SK-MEL-5 (cell line): ENCODE results near the gene SLC39A8. TPM values are rescaled to one million over a fixed set of nuclear protein-coding genes. Genes with fewer than 3 reads are reported as not detected.
"Not testable (repeated sequence)": the region's sequence is repeated elsewhere in the genome, so short reads cannot be mapped to it uniquely, and the experiment has no call there.

Experiments used
- DNase-seq: peaks from one replicate; pipeline ENCODE4 v3.0.0-alpha.2; 2016; ENCODE audit warnings: low read depth, low spot score
- in situ Hi-C: cut with HindIII; loops from 2 replicates; pipeline ENCODE4 v1.10.0; 2016; ENCODE audit warnings: low sequenced_read_pairs, high pct_unique_total_duplicates, low pct_unique_long_range_greater_than_20kb
- total RNA-seq: library from RNA; depleted of rRNA; stranded (reverse); fragments of >200 nt; shearing (Covaris generic); gene quantifications from 2 replicates; pipeline ENCODE4 v1.2.3, GENCODE V29; 2014

SLC39A8 gene
- total RNA-seq, 1 experiment from 2014 or later = 20.5 TPM

DNA sequence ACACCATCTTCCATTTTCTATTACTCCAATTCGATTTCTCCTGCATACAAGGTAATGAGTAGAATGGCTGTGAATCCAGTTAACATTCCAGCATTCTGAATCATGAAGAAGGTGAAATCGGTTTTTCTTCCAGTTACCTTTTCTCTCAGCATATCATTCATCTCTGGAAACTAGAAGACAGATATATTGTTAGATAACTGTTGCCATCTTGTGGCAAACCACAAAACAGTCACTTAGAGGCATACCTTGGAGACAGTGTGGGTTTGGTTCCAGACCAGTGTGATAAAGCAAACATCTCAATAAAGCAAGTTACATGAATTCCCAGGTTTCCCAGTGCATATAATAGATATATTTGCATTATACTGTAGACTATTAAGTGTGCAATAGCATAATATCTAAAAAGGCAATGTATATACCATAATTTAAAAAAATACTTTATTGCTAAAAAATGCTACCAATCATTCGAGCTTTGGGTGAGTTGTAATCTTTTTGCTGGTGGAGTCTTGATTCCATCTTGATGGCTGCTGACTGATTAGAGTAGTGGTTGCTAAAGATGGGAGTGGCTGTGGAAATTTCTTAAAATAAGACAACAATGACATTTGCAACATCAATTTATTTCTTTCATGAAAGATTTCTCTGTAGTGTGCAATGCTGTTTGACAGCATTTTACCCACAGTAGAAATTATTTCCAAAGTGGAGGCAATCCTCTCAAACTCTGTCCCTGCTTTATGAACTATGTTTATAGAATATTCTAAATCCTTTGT is 82.1 kb downstream of the SLC39A8 start:
- in situ Hi-C loops = no loop called here
- DNase-seq = peak; percentile 59

- no peak for DNase-seq
- in situ Hi-C loops = no loop called here
Measured at GRCh38 chr4:102259702-102260101, 85.6 kb downstream of the SLC39A8 start.

GRCh38 chr4:102259081-102259480 is 86.2 kb downstream of the SLC39A8 start:
- DNase-seq = no peak

DNA sequence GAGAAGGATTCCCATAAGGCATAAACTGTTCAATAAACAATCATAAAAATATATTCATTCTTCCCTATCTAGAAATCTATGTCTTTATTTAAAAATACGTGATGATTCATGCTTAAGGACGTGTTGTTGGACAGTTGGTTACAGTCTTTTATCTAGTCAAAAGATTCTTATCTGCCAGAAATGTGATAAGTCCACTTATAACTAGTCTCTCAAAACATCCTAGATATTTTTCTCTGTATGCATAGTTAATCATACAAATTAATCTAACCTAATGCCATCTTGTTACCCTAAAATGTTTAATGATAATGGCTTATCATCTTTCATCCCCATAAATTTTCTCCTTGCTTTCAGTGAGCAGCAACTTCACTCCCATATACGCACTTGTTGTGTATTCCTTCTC is 89.0 kb downstream of the SLC39A8 start:
- in situ Hi-C loops = no loop called here
- no peak for DNase-seq

More at GRCh38 chr4:102259081-102259480, 86.2 kb downstream of the SLC39A8 start:
- in situ Hi-C loops = no loop called here

DNA sequence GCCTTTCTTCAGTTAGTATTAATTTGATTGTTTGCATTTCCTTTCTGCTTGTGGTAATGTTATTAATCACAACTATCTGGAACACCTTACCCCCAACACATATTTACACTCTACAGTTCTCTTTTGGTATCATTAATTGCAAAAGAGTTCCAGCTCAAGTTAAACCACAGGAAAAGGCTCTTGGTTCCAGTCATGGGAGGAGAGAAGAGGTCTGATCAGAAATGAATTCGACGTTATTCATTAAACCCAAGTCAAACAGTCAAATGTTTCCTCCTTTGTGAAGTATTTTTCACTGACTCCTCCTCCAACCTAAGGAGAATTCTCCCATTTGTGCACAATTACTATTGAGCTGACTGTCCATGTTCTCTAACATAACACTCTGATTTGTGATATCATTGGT is 91.4 kb downstream of the SLC39A8 start:
- in situ Hi-C loops = no loop called here
- no peak for DNase-seq

DNA sequence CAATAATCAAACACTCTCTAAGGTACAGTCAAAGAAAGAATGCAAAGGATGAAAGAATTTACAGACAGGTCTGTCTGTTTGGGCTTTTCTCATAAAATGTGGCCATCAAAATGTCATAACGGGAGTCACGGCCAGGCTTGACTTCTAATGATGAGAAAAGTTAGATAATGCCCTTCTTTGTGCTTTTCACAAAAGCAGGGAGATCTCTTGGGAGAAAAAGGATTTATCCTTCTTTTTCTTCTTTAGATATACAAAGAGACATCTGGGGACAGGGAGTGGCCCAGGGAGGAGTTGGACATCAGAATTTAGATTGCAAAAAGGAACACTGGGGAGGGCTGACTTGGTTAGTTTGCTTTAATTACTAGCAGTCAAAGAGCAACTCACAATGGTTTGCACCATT is 93.1 kb downstream of the SLC39A8 start:
- no peak for DNase-seq
- in situ Hi-C loops = no loop called here

- DNase-seq = no peak
- in situ Hi-C loops = no loop called here
Measured at GRCh38 chr4:102250341-102250740, 94.9 kb downstream of the SLC39A8 start.

DNA sequence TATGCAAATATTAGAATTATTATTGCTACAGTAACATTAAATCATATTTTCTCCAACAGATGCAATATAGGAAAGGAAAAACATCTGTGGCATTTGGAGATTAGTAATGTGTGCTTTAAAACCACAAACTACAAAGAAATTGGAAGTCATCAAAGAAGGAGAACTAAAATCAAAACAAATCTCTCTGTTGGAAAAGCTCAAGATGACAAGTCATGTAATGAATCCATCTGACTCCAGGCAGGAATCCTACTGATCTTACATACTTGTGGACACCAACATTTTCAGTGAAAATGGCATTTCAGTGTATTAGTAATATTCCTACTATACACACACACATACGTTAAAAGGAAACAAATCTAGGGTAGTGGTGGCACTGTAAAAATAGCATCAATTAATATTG is 98.2 kb downstream of the SLC39A8 start:
- in situ Hi-C loops = no loop called here
- DNase-seq = no peak

- in situ Hi-C loops = no loop called here
- no peak for DNase-seq
Measured at GRCh38 chr4:102246416-102246815, 98.9 kb downstream of the SLC39A8 start.

DNA sequence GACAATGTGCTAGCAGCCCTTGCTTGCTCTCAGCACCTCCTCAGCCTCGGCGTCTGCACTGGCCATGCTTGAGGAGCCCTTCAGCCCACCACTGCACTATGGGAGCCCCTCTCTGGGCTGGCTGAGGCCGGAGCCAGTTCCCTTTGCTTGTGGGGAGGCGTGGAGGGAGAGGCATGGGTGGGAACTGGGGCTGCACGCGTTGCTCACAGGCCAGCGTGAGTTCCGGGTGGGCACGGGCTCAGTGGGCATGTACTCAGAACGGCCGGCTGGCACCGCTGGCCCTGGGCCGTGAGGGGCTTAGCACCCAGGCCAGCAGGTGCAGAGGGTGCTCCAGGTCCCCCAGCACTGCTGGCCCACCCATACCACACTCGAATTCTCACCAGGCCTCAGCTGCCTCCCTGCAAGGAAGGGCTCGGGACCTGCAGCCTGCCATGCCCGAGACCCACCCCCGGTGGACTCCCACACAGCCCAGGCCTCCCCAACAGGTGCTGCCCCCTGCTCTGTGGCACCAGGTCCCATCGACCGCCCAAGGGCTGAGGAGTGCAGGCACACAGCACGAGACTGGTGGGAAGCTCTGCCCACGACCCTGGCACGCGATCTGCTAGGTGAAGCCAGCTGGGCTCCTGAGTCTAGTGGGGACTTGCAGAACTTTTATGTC is 100.3 kb downstream of the SLC39A8 start:
- no peak for DNase-seq
- in situ Hi-C loops = no loop called here

DNA sequence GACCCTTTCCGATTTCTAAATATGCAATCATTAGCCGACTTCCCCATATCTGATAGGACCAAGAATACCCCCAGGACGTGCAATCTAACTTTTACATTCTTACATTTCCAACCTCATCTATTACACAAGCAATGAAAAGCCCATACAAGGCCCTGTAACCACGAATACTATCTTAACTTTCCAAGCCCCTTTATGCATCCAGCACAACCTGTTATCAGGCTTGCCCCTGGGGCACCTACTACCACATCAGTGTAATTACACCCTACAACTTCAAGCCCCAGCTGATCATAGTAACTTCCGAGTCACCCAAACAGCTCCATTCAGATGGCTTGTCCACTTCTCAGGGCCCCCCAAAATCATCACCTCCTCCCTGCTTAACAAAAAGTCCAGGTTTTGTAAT is 102.0 kb downstream of the SLC39A8 start:
- in situ Hi-C loops, DNase-seq: not testable (repeated sequence)

DNA sequence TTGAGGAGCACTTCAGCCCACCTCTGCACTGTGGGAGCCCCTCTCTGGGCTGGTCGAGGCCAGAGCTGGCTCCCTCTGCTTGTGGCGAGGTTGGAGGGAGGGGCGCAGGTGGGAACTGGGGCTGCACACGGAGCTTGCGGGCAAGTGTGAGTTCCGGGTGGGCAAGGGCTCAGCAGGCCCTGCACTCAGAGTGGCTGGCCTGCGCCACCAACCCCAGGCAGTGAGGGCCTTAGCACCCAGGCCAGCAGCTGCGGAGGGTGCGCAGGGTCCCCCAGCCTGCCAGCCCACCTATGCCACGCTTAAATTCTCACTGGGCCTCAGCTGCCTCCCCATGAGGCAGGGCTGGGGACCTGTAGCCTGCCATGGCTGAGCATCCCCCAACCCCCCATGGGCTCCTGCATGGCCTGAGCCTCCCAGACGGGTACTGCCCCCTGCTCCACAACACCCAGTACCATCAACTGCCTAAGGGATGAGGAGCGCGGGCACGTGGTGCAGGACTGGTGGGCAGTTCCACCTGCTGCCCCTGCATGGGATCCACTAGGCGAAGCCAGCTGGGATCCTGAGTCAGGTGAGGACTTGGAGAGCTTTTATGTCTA is 110.9 kb downstream of the SLC39A8 start:
- no peak for DNase-seq
- in situ Hi-C loops = no loop called here

GRCh38 chr4:102230194-102230593 is 115.1 kb downstream of the SLC39A8 start:
- no peak for DNase-seq
- in situ Hi-C loops = no loop called here

DNA sequence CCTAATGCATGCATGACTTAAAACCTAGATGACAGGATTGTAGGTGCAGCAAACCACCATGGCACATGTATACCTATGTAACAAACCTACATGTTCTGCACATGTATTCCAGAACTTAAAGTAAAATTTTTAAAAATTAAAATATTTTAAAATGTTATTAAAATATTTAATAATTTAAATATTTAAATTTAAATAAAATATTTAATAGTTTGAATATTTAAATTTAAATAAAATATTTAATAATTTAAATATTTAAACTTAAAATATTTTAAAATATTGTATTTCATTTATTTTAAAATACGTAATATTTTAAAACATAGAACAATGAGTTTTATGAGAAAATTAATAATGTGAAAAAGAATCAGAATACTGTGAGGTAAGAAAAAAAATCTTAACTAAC is 117.9 kb downstream of the SLC39A8 start:
- in situ Hi-C loops = no loop called here

DNA sequence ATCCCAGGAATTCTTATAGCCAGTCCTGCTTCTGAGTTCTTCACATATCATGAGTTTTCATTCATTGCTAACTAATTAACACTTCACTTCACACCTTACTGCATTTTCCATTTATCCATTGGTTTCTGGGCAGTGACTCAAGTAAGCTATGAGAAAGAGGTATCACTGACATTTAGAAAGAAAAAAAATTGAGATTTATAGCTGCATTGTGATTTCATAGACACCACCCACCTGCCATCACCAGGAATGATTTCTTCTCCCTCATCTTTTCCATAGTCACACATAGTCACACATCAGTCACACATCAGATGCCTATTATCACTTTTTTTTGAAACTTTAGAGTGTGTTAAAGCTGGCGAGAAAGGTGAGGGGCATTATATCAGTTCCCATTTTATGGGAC is 121.8 kb downstream of the SLC39A8 start:
- in situ Hi-C loops = no loop called here
- no peak for DNase-seq

More for the DNA sequence above, 117.9 kb downstream of the SLC39A8 start:
- DNase-seq = no peak

DNA sequence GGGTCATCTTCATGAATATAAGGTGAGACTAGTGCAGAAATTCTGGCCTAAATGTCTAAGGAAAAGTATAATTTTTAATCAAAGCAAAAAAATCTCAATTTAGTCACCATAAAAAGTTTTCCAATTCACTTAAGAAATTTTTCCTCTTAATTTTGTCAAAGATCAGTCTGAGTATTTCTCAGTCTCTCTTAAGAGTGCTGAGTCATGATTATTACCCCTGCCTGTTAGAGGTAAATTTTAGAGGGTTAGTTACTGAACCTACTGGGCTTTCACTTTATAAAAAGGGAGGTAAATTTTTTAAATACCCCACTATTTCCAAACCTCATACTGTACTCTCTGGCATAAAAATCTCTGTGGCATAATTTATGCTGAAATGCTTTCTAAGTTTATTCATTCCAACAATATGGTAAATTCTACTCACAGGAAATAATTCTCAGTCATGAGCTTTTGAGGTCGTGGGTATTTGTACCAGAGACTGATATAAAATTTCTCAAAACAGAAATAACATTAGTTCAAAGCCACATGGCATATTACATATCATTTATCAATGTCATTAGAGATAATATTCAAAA is 122.4 kb downstream of the SLC39A8 start:
- in situ Hi-C loops = no loop called here
- no peak for DNase-seq

DNA sequence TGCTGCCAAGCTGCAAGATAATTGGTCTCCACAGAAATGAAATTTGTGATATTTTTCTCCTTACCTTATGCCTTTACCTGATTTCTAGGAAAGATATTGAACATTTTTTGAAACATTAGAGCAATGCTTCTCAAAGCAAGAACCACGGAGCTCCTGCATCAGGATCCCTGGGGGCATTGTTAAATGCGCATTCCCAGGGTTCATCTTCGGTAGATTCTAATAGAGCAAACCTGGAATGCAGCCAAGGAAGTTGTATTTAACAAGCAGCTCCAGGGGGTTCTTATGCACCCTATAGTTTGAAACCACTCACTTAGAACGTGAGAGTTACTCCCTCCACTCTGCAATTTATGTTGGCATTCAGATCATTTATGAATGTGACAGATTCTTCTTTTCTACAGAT is 126.2 kb downstream of the SLC39A8 start:
- no peak for DNase-seq
- in situ Hi-C loops = no loop called here

- in situ Hi-C loops = no loop called here
- DNase-seq = no peak
Measured at GRCh38 chr4:102218656-102219055, 126.6 kb downstream of the SLC39A8 start.
